GM23338 (cell line): ENCODE measurements around the gene EGLN2.

Experiments
- CREB1 ChIP-seq: fragments of 250-450 bp; sonication (Bioruptor Pico); IDR thresholded peaks from 2 replicates; pipeline ENCODE4 v1.5.0; 2020; ENCODE audit warnings: low read depth, mild to moderate bottlenecking, moderate library complexity
- CTCF ChIP-seq, 2 experiments: fragments of 200-600 bp in 1 of 2; sonication (generic) in 1 of 2; conservative IDR thresholded peaks; 2 replicates each; pipeline versions ENCODE4 v1.5.1 to v1.6.1; 2016 to 2017; ENCODE audit warnings: antibody characterized with exemption in 2 of 2, low read depth in 2 of 2, mild to moderate bottlenecking in 2 of 2, moderate library complexity in 1 of 2
- EZH2 ChIP-seq: fragments of 200-600 bp; sonication (generic); IDR thresholded peaks from one replicate; pipeline ENCODE4 v1.8.0; 2017; ENCODE audit warnings: antibody characterized with exemption, mild to moderate bottlenecking, low read depth; ENCODE audit not compliant: unreplicated experiment
- EZH2phosphoT487 ChIP-seq: fragments of 200-600 bp; sonication (generic); IDR thresholded peaks from one replicate; pipeline ENCODE4 v1.8.1; 2018; ENCODE audit warnings: antibody characterized with exemption; ENCODE audit not compliant: unreplicated experiment
- JUNB ChIP-seq: IDR thresholded peaks from one replicate; pipeline ENCODE4 v1.6.1; 2016; ENCODE audit warnings: antibody characterized with exemption; ENCODE audit not compliant: unreplicated experiment
- NANOG ChIP-seq: IDR thresholded peaks from 2 replicates; pipeline ENCODE4 v1.6.1; 2016; ENCODE audit warnings: antibody characterized with exemption, borderline replicate concordance
- POLR2AphosphoS5 ChIP-seq: IDR thresholded peaks from 2 replicates; pipeline ENCODE4 v1.6.1; 2016; ENCODE audit warnings: antibody characterized with exemption, low read depth
- REST ChIP-seq: IDR thresholded peaks from one replicate; pipeline ENCODE4 v1.6.1; 2018; ENCODE audit warnings: antibody characterized with exemption; ENCODE audit not compliant: unreplicated experiment
- STAT1 ChIP-seq: IDR thresholded peaks from one replicate; pipeline ENCODE4 v1.6.1; 2016; ENCODE audit warnings: antibody characterized with exemption; ENCODE audit not compliant: unreplicated experiment

GRCh38 chr19:40808497-40808896 is 9.5 kb downstream of the EGLN2 start:
- TF ChIP-seq JUNB (no peak), CTCF (conservative IDR thresholded peaks at IDR 0.05; ENCODE audit: low read depth in 2 of 2) (no peak), POLR2AphosphoS5 (no peak), EZH2phosphoT487 (no peak), NANOG (no peak), REST (no peak), EZH2 (no peak), CREB1 (no peak), STAT1 (no peak)
